HEK293T (cell line): ENCODE data around the gene OTOA.

ENCODE experiments used
- CTCF ChIA-PET: fragments of 350-600 bp; formaldehyde crosslinking; extraction: SDS; loops from one replicate; lab custom pipeline; 2021; ENCODE audit warnings: antibody characterized with exemption, inconsistent platforms; lab: Yijun Ruan, JAX
- POLR2A ChIA-PET: fragments of 350-600 bp; formaldehyde crosslinking; extraction: SDS; loops from one replicate; lab custom pipeline; 2020; ENCODE audit warnings: antibody characterized with exemption, inconsistent platforms; lab: Yijun Ruan, JAX
- DNase-seq: peaks from one replicate; pipeline ENCODE4 v3.0.0; 2012; ENCODE audit warnings: mixed read lengths; ENCODE audit errors: extremely low spot score
- ARNT ChIP-seq: fragments of 450-650 bp; IDR thresholded peaks from 2 replicates; pipeline ENCODE4 v1.6.1; 2017; ENCODE audit warnings: mild to moderate bottlenecking
- BHLHE40 ChIP-seq: fragments of 450-650 bp; IDR thresholded peaks from 2 replicates; pipeline ENCODE4 v1.6.1; 2016; ENCODE audit warnings: mild to moderate bottlenecking, moderate library complexity, borderline replicate concordance
- CTBP1 ChIP-seq: fragments of 450-650 bp; IDR thresholded peaks from 2 replicates; pipeline ENCODE4 v1.6.1; 2016; ENCODE audit warnings: borderline replicate concordance
- ELF4 ChIP-seq: fragments of 450-650 bp; IDR thresholded peaks from 2 replicates; pipeline ENCODE4 v1.6.1; 2017; ENCODE audit warnings: antibody characterized with exemption
- FOXA1 ChIP-seq: fragments of 450-650 bp; IDR thresholded peaks from 2 replicates; pipeline ENCODE4 v1.6.1; 2016; ENCODE audit warnings: mild to moderate bottlenecking
- FOXK2 ChIP-seq: fragments of 450-650 bp; IDR thresholded peaks from 2 replicates; pipeline ENCODE4 v1.6.1; 2016; ENCODE audit warnings: mild to moderate bottlenecking
- FOXM1 ChIP-seq: fragments of 450-650 bp; IDR thresholded peaks from 2 replicates; pipeline ENCODE4 v1.6.1; 2017; ENCODE audit warnings: mild to moderate bottlenecking, borderline replicate concordance
- HDGF ChIP-seq: fragments of 450-650 bp; IDR thresholded peaks from 2 replicates; pipeline ENCODE4 v1.6.1; 2017; ENCODE audit warnings: antibody characterized with exemption, borderline replicate concordance
- L3MBTL2 ChIP-seq: fragments of 450-650 bp; conservative IDR thresholded peaks from 2 replicates; pipeline ENCODE4 v1.6.1; 2016; ENCODE audit warnings: mild to moderate bottlenecking
- LEF1 ChIP-seq: fragments of 450-650 bp; IDR thresholded peaks from 2 replicates; pipeline ENCODE4 v1.6.1; 2017; ENCODE audit warnings: mild to moderate bottlenecking, borderline replicate concordance
- NFRKB ChIP-seq: fragments of 450-650 bp; IDR thresholded peaks from 2 replicates; pipeline ENCODE4 v1.6.1; 2016; ENCODE audit warnings: mild to moderate bottlenecking, moderate library complexity
- SP1 ChIP-seq: fragments of 450-650 bp; IDR thresholded peaks from 2 replicates; pipeline ENCODE4 v1.6.1; 2017
- SUZ12 ChIP-seq: fragments of 450-650 bp; IDR thresholded peaks from 2 replicates; pipeline ENCODE4 v1.6.1; 2016; ENCODE audit warnings: mild to moderate bottlenecking
- TARDBP ChIP-seq: fragments of 450-650 bp; IDR thresholded peaks from 2 replicates; pipeline ENCODE4 v1.6.1; 2016
- ZNF384 ChIP-seq: fragments of 450-650 bp; IDR thresholded peaks from 2 replicates; pipeline ENCODE4 v1.6.1; 2016
- TF ChIP-seq, protein P1 (sequence below): fragments of 450-650 bp; IDR thresholded peaks from 2 replicates; pipeline ENCODE4 v1.6.1; 2016

Gene OTOA

DNA sequence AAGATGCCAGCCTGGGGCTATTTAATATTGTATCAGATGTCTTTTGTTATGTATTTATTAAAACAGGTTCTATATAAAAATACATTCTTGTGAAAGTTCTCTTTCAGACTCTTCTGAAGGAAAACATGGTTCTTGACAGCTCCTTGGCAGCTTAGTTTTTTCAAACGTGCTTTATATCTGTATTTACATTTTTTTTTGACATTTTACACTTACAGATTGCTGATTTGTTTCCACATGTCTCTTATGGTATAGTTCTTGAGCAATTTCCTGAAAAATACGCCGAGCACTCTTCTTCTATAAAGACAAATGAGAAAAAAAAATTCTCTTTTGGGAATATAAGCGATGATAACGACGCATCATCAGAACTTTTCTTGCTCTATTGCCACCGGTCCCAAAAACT lies 20.9 kb upstream of the OTOA start:
- TF ChIP-seq ELF4, result no peak
- no peak for TF ChIP-seq ZNF384
- TF ChIP-seq HDGF, result no peak
- TF ChIP-seq BHLHE40, result no peak
- TF ChIP-seq FOXA1, result no peak
- TF ChIP-seq, protein P1, sequence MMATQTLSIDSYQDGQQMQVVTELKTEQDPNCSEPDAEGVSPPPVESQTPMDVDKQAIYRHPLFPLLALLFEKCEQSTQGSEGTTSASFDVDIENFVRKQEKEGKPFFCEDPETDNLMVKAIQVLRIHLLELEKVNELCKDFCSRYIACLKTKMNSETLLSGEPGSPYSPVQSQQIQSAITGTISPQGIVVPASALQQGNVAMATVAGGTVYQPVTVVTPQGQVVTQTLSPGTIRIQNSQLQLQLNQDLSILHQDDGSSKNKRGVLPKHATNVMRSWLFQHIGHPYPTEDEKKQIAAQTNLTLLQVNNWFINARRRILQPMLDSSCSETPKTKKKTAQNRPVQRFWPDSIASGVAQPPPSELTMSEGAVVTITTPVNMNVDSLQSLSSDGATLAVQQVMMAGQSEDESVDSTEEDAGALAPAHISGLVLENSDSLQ, result no peak
- TF ChIP-seq FOXM1, result no peak
- no peak for TF ChIP-seq TARDBP
- TF ChIP-seq CTBP1, result no peak
- no peak for TF ChIP-seq NFRKB
- TF ChIP-seq SP1, result no peak
- no peak for TF ChIP-seq L3MBTL2
- TF ChIP-seq LEF1, result no peak
- no peak for TF ChIP-seq SUZ12
- TF ChIP-seq ARNT, result no peak
- TF ChIP-seq FOXK2, result no peak
- POLR2A ChIA-PET, result no interaction called here
- DNase-seq, result no peak
- CTCF ChIA-PET, result interaction anchor here (0.7 kb wide), 1 partner anchor 415 kb away, joined by 3 read pairs; no protein-coding TSS in a partner anchor

DNA sequence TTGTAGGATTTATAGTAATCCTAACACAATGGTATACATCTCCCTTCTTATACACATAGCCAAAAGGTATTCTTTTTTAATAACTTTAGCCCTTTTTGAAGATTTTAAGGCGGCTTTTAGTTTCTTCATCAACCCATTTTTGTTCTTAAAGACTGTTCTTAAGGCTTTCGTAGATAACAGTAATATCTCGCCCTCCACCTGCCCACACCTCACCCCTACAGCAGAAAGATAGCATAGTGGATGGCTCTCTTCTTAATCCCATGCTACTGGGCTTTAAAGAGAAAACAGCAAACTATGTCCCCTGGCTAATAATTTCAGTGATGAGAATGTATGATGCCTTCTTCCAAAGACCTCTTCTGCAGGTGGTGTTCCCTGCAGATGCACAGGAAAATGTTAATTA lies 20.0 kb upstream of the OTOA start:
- DNase-seq, result no peak
- ChIA-PET POLR2A (no interaction called here), CTCF (no interaction called here)
- no peak for TF ChIP-seq FOXK2
- no peak for TF ChIP-seq ZNF384
- TF ChIP-seq ELF4, result no peak
- TF ChIP-seq L3MBTL2, result no peak
- no peak for TF ChIP-seq SUZ12
- TF ChIP-seq BHLHE40, result no peak
- no peak for TF ChIP-seq SP1
- TF ChIP-seq NFRKB, result no peak
- TF ChIP-seq CTBP1, result no peak
- TF ChIP-seq, protein P1, result no peak

DNA sequence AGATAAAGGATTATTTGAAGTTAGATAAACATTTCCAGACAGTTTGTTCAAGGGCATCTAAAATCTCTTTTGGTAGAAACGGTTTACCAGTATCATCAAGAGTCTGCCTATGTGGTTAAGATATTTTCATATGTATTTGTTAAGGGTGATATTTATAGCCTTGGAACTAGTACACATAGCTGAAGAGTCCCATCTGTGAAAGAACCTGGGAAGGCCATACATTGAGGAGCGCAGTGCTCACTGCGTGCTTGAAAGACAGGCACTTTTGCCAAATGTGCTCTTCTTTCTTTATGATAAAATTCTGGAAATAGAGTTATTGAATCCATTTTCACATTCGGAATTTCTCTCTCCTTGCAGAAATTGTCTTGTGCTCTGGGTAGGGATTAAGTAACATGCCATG lies 19.1 kb upstream of the OTOA start:
- ChIA-PET CTCF (interaction anchor here (0.5 kb wide), 1 partner anchor 61 kb away, joined by 3 read pairs; no protein-coding TSS in a partner anchor), POLR2A (no interaction called here)
- no peak for DNase-seq
- no peak for TF ChIP-seq ZNF384
- no peak for TF ChIP-seq ELF4
- TF ChIP-seq TARDBP, result no peak
- no peak for TF ChIP-seq ARNT
- no peak for TF ChIP-seq NFRKB
- no peak for TF ChIP-seq LEF1
- TF ChIP-seq L3MBTL2, result no peak

DNA sequence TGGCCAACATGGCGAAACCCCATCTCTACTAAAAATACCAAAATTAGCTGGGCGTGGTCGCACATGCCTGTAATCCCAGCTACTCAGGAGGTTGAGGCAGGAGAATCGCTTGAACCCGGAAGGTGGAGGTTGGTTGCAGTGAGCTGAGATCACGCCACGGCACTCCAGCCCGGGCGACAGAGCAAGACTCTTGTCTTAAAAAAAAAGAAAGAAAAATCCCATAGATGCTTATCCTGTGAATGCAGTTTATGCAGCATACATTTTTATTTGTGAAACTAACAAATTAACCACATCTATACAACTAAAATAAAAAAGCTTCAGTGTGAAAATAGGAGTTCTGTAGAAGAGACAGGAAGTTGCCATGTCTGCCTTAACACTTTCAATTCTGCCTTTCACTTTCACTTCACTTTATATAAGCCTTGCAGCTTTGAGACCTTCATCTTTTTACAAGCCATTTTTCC lies 18.5 kb upstream of the OTOA start:
- CTCF ChIA-PET, result no interaction called here

DNA sequence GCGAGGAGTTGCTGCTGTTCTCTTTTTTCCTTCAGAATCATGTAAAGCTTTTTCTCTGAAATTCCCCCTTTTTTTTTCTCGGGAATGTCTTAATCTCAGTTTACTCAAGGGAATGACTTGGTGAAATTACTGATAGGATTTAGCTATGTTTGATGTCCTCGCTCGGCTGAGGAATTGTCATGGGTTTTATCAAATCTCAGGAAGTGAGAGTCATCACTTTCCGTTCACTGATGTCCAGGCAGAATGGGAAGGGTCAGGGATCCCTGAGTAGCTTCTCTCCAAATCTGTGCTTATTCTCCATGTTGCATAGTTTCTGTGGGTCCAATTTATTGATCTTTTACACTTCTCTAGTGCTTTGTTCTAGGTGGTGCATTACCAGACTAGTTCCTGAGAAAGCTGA lies 17.7 kb upstream of the OTOA start:
- TF ChIP-seq SP1 (no peak), LEF1 (no peak), FOXM1 (no peak), ELF4 (no peak), ARNT (no peak), FOXA1 (no peak), HDGF (no peak), BHLHE40 (no peak), ZNF384 (no peak), L3MBTL2 (no peak), FOXK2 (no peak), TARDBP (no peak), SUZ12 (no peak)
- TF ChIP-seq, protein P1, result no peak
- DNase-seq, result no peak
- ChIA-PET POLR2A (no interaction called here), CTCF (no interaction called here)

More for the DNA sequence above, 18.5 kb upstream of the OTOA start:
- POLR2A ChIA-PET, result no interaction called here
- TF ChIP-seq CTBP1 (no peak), NFRKB (no peak), BHLHE40 (no peak), FOXA1 (no peak), L3MBTL2 (no peak), FOXK2 (no peak), TARDBP (no peak), ARNT (no peak), FOXM1 (no peak), ZNF384 (no peak), LEF1 (no peak), ELF4 (no peak), HDGF (no peak), SP1 (no peak)
- TF ChIP-seq, protein P1, result no peak
- no peak for DNase-seq
